ENCODE results near the gene UBE2O.

The UBE2O gene

DNA sequence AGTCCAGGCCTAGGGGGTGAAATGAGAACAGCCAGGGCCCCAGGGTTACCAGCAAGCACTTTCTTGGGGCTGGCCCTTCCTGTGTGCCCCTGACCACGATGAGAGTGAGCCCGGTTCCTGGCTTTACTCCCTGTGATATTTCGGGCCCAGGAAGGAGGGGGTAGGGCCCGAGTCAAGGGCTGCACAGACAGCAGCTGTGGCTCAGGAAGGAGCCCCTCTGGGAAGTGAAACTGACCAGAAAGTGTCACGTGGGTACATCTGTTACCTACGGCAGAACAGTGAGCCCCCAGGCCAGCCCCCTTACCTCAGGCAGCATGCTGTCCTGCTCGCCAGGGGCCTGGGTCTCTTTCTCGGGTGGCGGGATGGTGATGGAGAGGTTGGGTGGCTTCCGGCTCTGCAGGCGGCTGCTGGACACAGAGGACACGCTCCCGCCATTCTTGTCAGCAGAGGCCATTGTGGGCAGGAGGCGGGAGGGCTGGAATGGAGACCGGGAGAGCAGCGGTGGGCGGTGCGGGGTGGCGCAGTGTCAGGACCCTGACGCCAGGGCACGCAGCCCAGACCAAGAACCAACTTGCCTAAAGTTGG is 28.2 kb upstream of the UBE2O start:
- Histone ChIP-seq H3K27ac (ENCODE audit: low read depth, low read length) (no peak overlapping the region), H3K9me3 (ENCODE audit: control insufficient read depth, insufficient read depth, low read depth, low read length) (no peaks in the 10 kb centered on the region), H3K27me3 (ENCODE audit: control insufficient read depth, insufficient read depth, low read length) (no peaks in the 10 kb centered on the region), H3K36me3 (ENCODE audit: control insufficient read depth, insufficient read depth, low read length) (peaks cover 11% of the 10 kb centered on the region), H3K4me3 (ENCODE audit: low read depth, low read length) (no peak overlapping the region), H3K9ac (ENCODE audit: low read length) (peak overlapping the region; percentile 19), H3K4me1 (ENCODE audit: control insufficient read depth, insufficient read depth, low read length) (no peaks in the 10 kb centered on the region)

DNA sequence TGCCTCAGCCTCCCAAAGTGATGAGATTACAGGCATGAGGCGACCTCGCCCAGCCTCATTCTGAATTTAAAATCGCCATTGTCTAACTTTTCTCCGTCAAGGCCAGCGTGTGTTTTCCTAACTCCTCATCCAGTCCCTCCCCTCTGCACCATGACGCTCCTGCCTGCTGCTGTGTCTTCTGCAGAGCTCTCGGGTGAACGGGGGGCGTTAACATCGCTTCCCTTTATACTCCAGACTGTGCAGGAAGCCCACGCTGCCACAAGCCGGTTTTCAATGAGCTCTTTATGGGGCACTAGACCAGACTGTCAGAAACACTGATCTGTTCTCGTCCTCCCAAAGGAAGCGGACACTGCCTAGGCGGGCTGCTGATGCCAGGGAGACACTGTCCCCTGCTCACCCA is 27.7 kb upstream of the UBE2O start:
- no peaks in the 10 kb centered on the region for H3K4me1 ChIP-seq (ENCODE audit: control insufficient read depth, insufficient read depth, low read length)
- H3K27me3 ChIP-seq (ENCODE audit: control insufficient read depth, insufficient read depth, low read length): no peaks in the 10 kb centered on the region

DNA sequence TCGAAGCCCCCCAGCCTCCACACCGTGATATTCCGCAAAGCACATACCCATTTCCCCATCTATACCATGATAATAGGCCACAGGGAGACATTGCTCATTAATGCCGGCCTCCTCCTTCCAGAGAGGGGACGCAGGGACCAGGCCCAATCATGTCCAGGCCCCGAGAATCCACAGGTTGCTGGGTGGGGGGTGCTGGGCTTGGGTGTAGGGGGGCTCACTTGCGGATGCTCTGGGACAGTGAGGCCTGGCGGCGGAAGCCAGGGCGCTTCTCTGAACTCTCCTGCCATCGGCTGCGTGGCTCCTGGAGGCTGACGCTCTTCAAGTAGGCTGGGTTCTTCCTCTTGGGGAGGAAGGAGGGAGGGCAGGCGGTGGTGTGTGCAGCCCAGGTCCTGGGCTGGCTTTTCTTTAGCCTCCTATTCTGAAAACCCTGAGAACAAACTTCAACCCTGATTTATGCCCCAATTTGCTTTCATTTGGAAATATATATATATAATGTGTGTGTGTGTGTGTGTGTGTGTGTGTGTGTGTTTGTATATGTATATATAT is 26.6 kb upstream of the UBE2O start:
- no peak overlapping the region for H3K9ac ChIP-seq (ENCODE audit: low read length)
- no peaks in the 10 kb centered on the region for H3K9me3 ChIP-seq (ENCODE audit: control insufficient read depth, insufficient read depth, low read depth, low read length)
- H3K27me3 ChIP-seq (ENCODE audit: control insufficient read depth, insufficient read depth, low read length): no peaks in the 10 kb centered on the region
- no peaks in the 10 kb centered on the region for H3K4me1 ChIP-seq (ENCODE audit: control insufficient read depth, insufficient read depth, low read length)
- peaks cover 14% of the 10 kb centered on the region for H3K36me3 ChIP-seq (ENCODE audit: control insufficient read depth, insufficient read depth, low read length)
- no peak overlapping the region for H3K4me3 ChIP-seq (ENCODE audit: low read depth, low read length)
- no peak overlapping the region for H3K27ac ChIP-seq (ENCODE audit: low read depth, low read length)

More for the DNA sequence above, 27.7 kb upstream of the UBE2O start:
- H3K27ac ChIP-seq (ENCODE audit: low read depth, low read length): no peak overlapping the region
- no peak overlapping the region for H3K4me3 ChIP-seq (ENCODE audit: low read depth, low read length)
- no peaks in the 10 kb centered on the region for H3K9me3 ChIP-seq (ENCODE audit: control insufficient read depth, insufficient read depth, low read depth, low read length)
- peak overlapping the region; percentile 19 for H3K9ac ChIP-seq (ENCODE audit: low read length)
- H3K36me3 ChIP-seq (ENCODE audit: control insufficient read depth, insufficient read depth, low read length): peaks cover 11% of the 10 kb centered on the region

DNA sequence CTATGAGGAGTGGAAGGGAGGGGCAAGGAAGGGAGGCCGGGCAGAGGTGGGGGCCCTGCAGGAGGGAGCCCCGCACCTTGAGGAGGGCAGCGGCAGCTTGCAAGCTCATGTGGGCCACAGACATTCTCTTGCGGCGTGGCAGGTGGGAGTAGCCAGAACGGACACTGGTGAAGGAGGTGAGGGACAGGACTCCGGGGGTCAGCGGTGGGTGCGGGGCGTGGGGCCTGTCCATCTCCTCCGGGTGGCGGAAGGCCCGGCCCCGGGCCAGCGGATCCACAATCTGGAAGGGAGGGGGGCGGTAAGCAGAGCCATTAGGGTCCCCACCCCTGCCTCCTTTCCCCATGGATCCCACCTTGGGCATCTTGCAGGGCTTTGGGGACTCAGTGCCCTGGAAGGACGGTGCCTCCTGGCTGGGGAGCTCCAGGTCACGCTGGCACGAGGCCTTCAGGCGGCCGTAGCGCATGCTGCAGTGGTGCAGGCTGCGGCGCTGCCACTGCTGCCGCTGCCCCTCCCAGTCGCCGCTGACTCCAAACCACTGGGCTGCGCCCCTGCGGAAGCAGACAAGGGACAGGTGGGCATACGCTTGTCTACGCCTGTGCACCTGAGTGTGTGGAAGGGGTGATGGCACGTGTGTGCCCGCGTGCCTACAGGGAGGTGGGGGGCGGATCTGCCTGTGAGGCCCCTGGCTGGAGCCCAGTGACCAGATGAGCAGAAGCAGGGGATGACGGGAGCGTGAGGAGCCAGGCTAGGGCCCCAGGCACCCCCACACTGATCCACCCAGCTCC is 26.0 kb upstream of the UBE2O start:
- Histone ChIP-seq H3K9me3 (ENCODE audit: control insufficient read depth, insufficient read depth, low read depth, low read length) (no peaks in the 10 kb centered on the region), H3K27me3 (ENCODE audit: control insufficient read depth, insufficient read depth, low read length) (no peaks in the 10 kb centered on the region), H3K4me1 (ENCODE audit: control insufficient read depth, insufficient read depth, low read length) (no peaks in the 10 kb centered on the region), H3K36me3 (ENCODE audit: control insufficient read depth, insufficient read depth, low read length) (peaks cover 21% of the 10 kb centered on the region), H3K27ac (ENCODE audit: low read depth, low read length) (no peak overlapping the region), H3K9ac (ENCODE audit: low read length) (no peak overlapping the region), H3K4me3 (ENCODE audit: low read depth, low read length) (no peak overlapping the region)

DNA sequence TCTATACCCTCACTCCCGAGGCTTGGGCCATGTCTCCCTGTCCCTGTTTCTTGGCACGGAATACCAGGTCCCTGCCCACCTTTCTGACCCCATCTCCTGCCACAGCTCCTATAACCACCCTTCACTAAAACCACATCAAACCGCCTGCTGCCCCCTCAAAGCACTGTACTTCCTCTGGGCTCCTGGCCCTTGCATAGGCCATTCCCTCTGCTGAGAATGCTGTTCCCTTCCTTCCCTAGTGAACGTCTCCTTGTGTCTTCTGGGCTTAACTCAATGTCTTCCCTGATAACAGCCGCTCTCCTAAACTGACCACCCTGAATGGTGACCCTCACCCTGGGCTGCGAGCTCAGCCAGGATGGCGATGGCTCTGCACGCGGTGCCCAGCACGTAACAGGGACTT is 25.1 kb upstream of the UBE2O start:
- H3K9ac ChIP-seq (ENCODE audit: low read length): no peak overlapping the region
- H3K36me3 ChIP-seq (ENCODE audit: control insufficient read depth, insufficient read depth, low read length): peaks cover 26% of the 10 kb centered on the region
- no peak overlapping the region for H3K27ac ChIP-seq (ENCODE audit: low read depth, low read length)
- H3K9me3 ChIP-seq (ENCODE audit: control insufficient read depth, insufficient read depth, low read depth, low read length): no peaks in the 10 kb centered on the region
- H3K4me1 ChIP-seq (ENCODE audit: control insufficient read depth, insufficient read depth, low read length): no peaks in the 10 kb centered on the region
- H3K27me3 ChIP-seq (ENCODE audit: control insufficient read depth, insufficient read depth, low read length): no peaks in the 10 kb centered on the region
- H3K4me3 ChIP-seq (ENCODE audit: low read depth, low read length): no peak overlapping the region

DNA sequence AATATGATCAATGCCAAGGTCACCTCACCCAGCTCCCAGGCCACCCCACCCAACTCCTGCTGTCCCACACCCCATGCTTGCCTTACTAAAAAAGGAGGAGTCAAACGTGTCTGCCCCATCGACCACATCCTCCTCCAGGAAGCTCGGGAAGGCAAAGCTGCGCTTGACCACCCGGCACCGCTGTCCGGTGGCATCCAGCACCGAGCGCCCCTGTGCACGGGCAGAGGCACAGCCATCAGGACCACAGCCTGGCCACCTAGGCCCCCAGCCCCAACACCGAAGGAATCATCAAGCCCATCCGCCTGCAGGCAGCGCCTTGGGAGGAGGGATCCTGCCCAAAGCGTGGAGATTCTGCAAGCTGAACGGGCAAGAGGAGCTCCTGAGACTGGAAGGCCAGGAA is 24.6 kb upstream of the UBE2O start:
- Histone ChIP-seq H3K9me3 (ENCODE audit: control insufficient read depth, insufficient read depth, low read depth, low read length) (no peaks in the 10 kb centered on the region), H3K27ac (ENCODE audit: low read depth, low read length) (no peak overlapping the region), H3K36me3 (ENCODE audit: control insufficient read depth, insufficient read depth, low read length) (peaks cover 32% of the 10 kb centered on the region), H3K4me1 (ENCODE audit: control insufficient read depth, insufficient read depth, low read length) (no peaks in the 10 kb centered on the region), H3K9ac (ENCODE audit: low read length) (no peak overlapping the region), H3K27me3 (ENCODE audit: control insufficient read depth, insufficient read depth, low read length) (no peaks in the 10 kb centered on the region), H3K4me3 (ENCODE audit: low read depth, low read length) (no peak overlapping the region)

DNA sequence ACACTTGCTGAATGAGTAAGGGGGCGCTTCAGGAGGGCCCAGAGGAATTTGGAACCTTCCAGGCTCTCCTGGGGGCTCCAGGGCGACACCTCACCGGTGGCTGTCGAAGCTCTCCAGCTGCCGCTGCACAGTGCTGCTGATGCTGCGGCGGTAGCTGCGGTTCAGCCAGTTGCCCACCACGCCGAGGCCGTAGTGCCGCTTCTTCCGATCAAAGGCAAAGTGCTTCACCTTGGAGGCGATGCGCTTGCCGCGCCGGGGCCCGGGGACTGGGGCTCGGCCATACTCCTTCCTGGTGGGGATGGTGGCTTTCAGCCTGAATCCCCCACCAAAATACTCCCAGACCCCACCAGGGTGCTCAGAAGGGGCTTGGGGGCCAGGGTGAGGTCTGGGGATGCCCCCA is 23.8 kb upstream of the UBE2O start:
- Histone ChIP-seq H3K4me3 (ENCODE audit: low read depth, low read length) (no peak overlapping the region), H3K4me1 (ENCODE audit: control insufficient read depth, insufficient read depth, low read length) (no peaks in the 10 kb centered on the region), H3K27me3 (ENCODE audit: control insufficient read depth, insufficient read depth, low read length) (no peaks in the 10 kb centered on the region), H3K9ac (ENCODE audit: low read length) (no peak overlapping the region), H3K9me3 (ENCODE audit: control insufficient read depth, insufficient read depth, low read depth, low read length) (no peaks in the 10 kb centered on the region), H3K27ac (ENCODE audit: low read depth, low read length) (no peak overlapping the region), H3K36me3 (ENCODE audit: control insufficient read depth, insufficient read depth, low read length) (peaks cover 40% of the 10 kb centered on the region)

DNA sequence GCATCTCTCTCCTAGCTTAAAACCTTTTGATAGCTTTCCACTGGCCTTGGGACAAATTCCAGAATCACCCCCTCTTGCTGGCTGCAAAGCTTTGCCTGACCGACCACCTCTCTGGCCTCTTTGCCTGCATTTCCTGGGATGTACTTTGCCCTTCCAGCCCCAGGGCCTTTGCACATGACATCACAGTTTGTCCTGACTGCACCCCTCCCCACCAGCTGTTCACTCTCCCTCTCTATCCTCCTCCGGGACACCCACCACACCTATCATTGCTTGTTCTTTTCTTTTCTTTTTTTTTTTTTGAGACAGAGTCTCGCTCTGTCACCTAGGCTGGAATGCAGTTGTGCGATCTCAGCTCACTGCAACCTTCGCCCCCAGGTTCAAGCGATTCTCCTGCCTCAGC is 22.4 kb upstream of the UBE2O start:
- Histone ChIP-seq H3K36me3 (ENCODE audit: control insufficient read depth, insufficient read depth, low read length) (peaks cover 50% of the 10 kb centered on the region), H3K4me1 (ENCODE audit: control insufficient read depth, insufficient read depth, low read length) (no peaks in the 10 kb centered on the region), H3K27me3 (ENCODE audit: control insufficient read depth, insufficient read depth, low read length) (no peaks in the 10 kb centered on the region), H3K4me3 (ENCODE audit: low read depth, low read length) (no peak overlapping the region), H3K27ac (ENCODE audit: low read depth, low read length) (no peak overlapping the region), H3K9ac (ENCODE audit: low read length) (no peak overlapping the region), H3K9me3 (ENCODE audit: control insufficient read depth, insufficient read depth, low read depth, low read length) (no peaks in the 10 kb centered on the region)

DNA sequence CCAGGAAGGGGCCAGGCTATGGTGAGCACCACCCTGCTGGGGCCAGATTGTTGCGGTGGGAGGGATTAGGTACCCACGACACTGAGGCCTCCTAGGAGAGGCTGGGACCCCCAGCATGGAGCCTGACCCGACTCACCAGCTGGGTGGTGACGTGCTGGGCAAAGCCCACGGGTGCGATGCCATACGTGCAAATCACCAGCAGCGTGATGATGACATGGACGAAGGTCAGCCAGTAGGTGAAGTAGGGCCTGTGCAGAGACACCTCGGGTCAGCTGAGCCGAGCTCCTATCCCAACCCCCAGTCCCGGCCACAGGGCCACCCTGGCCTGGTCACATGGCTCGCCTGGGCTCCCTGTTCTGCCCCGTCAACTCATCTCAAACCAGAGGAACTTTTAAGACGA is 21.9 kb upstream of the UBE2O start:
- no peaks in the 10 kb centered on the region for H3K4me1 ChIP-seq (ENCODE audit: control insufficient read depth, insufficient read depth, low read length)
- no peak overlapping the region for H3K4me3 ChIP-seq (ENCODE audit: low read depth, low read length)
- H3K27ac ChIP-seq (ENCODE audit: low read depth, low read length): no peak overlapping the region
- no peak overlapping the region for H3K9ac ChIP-seq (ENCODE audit: low read length)
- H3K9me3 ChIP-seq (ENCODE audit: control insufficient read depth, insufficient read depth, low read depth, low read length): no peaks in the 10 kb centered on the region
- peaks cover 50% of the 10 kb centered on the region for H3K36me3 ChIP-seq (ENCODE audit: control insufficient read depth, insufficient read depth, low read length)
- H3K27me3 ChIP-seq (ENCODE audit: control insufficient read depth, insufficient read depth, low read length): no peaks in the 10 kb centered on the region

DNA sequence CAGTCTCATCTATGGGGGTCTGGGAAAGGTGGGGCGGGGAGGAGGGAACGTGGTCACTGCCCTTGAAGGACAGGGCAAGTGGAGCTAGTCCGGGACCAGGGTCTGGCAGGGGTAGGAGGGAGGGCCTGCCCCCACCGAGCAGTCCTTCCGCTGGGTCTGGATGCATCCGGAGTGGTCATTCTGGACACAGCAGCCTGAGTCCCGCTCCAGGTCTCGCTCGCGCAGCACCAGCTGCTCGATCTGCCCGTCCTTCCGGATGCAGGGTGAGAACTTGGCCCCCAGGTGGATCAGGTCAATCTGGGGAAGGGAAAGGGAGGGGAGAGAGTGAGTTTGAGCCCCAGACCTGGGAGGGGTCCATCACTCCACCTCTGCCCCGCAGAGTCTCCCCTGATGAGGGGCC is 21.3 kb upstream of the UBE2O start:
- Histone ChIP-seq H3K36me3 (ENCODE audit: control insufficient read depth, insufficient read depth, low read length) (peaks cover 50% of the 10 kb centered on the region), H3K9ac (ENCODE audit: low read length) (no peak overlapping the region)

DNA sequence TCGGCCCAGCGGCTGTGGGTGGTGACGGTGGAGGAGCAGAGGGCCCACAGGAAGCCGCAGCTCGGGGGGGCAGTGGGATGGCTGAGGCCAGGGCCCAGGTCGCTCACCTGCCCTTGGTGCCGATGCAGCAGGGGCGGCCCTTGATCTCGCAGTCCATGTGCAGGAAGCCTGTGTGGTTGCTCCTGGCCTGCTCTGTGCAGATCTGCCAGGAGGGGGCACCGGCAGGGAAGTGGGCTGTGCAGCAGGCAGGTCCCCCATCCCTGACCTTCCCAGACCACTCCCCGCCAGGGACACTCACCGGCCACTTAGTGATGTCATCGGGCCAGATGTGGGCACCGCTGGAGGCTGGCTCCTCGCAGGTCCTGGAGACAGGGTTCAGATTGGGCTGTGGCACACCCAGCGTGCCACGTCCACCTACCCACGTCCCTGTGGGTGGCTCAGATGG is 20.6 kb upstream of the UBE2O start:
- H3K4me1 ChIP-seq (ENCODE audit: control insufficient read depth, insufficient read depth, low read length): no peaks in the 10 kb centered on the region
- no peak overlapping the region for H3K27ac ChIP-seq (ENCODE audit: low read depth, low read length)
- H3K9ac ChIP-seq (ENCODE audit: low read length): no peak overlapping the region
- peaks cover 43% of the 10 kb centered on the region for H3K36me3 ChIP-seq (ENCODE audit: control insufficient read depth, insufficient read depth, low read length)
- no peaks in the 10 kb centered on the region for H3K27me3 ChIP-seq (ENCODE audit: control insufficient read depth, insufficient read depth, low read length)
- no peak overlapping the region for H3K4me3 ChIP-seq (ENCODE audit: low read depth, low read length)
- no peaks in the 10 kb centered on the region for H3K9me3 ChIP-seq (ENCODE audit: control insufficient read depth, insufficient read depth, low read depth, low read length)

More for the DNA sequence above, 21.3 kb upstream of the UBE2O start:
- Histone ChIP-seq H3K27me3 (ENCODE audit: control insufficient read depth, insufficient read depth, low read length) (no peaks in the 10 kb centered on the region), H3K27ac (ENCODE audit: low read depth, low read length) (no peak overlapping the region), H3K4me3 (ENCODE audit: low read depth, low read length) (no peak overlapping the region), H3K4me1 (ENCODE audit: control insufficient read depth, insufficient read depth, low read length) (no peaks in the 10 kb centered on the region), H3K9me3 (ENCODE audit: control insufficient read depth, insufficient read depth, low read depth, low read length) (no peaks in the 10 kb centered on the region)
